ENCODE measurements around the gene SMIM10.
"Not testable (repeated sequence)": the region's sequence is repeated elsewhere in the genome, so short reads cannot be mapped to it uniquely, and the experiment has no call there.

- TF ChIP-seq, protein P1, sequence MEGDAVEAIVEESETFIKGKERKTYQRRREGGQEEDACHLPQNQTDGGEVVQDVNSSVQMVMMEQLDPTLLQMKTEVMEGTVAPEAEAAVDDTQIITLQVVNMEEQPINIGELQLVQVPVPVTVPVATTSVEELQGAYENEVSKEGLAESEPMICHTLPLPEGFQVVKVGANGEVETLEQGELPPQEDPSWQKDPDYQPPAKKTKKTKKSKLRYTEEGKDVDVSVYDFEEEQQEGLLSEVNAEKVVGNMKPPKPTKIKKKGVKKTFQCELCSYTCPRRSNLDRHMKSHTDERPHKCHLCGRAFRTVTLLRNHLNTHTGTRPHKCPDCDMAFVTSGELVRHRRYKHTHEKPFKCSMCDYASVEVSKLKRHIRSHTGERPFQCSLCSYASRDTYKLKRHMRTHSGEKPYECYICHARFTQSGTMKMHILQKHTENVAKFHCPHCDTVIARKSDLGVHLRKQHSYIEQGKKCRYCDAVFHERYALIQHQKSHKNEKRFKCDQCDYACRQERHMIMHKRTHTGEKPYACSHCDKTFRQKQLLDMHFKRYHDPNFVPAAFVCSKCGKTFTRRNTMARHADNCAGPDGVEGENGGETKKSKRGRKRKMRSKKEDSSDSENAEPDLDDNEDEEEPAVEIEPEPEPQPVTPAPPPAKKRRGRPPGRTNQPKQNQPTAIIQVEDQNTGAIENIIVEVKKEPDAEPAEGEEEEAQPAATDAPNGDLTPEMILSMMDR (IDR thresholded peaks at IDR 0.05) = not testable (repeated sequence)
- not testable (repeated sequence) for TF ChIP-seq REST (IDR thresholded peaks at IDR 0.05; ENCODE audit: insufficient read depth in 1 of 2, low read depth in 2 of 2, low read length in 1 of 2); TCF7L2 (IDR thresholded peaks at IDR 0.05; ENCODE audit: low read depth, low read length)
Observed at GRCh38 chrX:134960366-134960765, 30.4 kb upstream of the SMIM10 start.

Data from Panc1 (cell line).